Peyer's patch (tissue), 4 donors: ENCODE results near the gene NQO2.
"Not testable (repeated sequence)": the region's sequence is repeated elsewhere in the genome, so short reads cannot be mapped to it uniquely, and the experiment has no call there.

Experiments used
- POLR2A ChIP-seq, 2 donors: fragments of 450-650 bp; IDR thresholded peaks; one replicate each; pipeline ENCODE4 v1.5.1; 2017; ENCODE audit warnings: antibody characterized with exemption in 2 of 2, mild to moderate bottlenecking in 2 of 2, moderate library complexity in 2 of 2
- TF ChIP-seq, protein P1 (sequence below), 6 experiments: fragments of 450-650 bp in 4 of 6; fragments of 200-600 bp in 2 of 6; sonication (generic) in 1 of 6; IDR thresholded peaks; one replicate each; pipeline ENCODE4 v1.5.1; 2017 to 2019; ENCODE audit warnings: antibody characterized with exemption in 6 of 6, mild to moderate bottlenecking in 3 of 6, moderate library complexity in 1 of 6

DNA sequence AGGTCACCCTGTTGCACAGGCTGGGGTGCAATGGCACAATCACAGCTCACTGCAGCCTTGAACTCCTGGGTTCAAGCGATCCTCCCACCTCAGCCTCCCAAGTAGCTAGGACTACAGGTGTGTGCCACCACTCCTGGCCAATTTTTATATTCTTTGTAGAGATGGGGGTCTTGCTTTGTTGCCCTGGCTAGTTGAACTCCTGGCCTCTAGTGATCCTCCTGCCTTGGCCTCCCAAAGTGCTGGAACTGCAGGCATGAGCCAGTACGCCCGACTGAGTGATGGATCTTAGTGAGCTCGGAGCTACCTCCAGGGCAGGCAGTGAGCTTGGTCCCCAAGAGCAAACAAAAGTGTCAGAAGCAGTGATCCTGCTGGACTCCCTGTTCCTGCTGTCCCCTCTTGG is 48.3 kb downstream of the NQO2 start:
- TF ChIP-seq, protein P1, sequence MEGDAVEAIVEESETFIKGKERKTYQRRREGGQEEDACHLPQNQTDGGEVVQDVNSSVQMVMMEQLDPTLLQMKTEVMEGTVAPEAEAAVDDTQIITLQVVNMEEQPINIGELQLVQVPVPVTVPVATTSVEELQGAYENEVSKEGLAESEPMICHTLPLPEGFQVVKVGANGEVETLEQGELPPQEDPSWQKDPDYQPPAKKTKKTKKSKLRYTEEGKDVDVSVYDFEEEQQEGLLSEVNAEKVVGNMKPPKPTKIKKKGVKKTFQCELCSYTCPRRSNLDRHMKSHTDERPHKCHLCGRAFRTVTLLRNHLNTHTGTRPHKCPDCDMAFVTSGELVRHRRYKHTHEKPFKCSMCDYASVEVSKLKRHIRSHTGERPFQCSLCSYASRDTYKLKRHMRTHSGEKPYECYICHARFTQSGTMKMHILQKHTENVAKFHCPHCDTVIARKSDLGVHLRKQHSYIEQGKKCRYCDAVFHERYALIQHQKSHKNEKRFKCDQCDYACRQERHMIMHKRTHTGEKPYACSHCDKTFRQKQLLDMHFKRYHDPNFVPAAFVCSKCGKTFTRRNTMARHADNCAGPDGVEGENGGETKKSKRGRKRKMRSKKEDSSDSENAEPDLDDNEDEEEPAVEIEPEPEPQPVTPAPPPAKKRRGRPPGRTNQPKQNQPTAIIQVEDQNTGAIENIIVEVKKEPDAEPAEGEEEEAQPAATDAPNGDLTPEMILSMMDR (IDR thresholded peaks at IDR 0.05) = not testable (repeated sequence)
- not testable (repeated sequence) for TF ChIP-seq POLR2A (IDR thresholded peaks at IDR 0.05)
